HTERT RPE-1 (cell line): ENCODE data around the gene FKRP.

Source experiments
- in situ Hi-C: fragments of 300-500 bp; cut with MboI; formaldehyde crosslinking; loops from 4 replicates; pipeline ENCODE4 v1.14.3; 2020; ENCODE audit warnings: low sequenced_read_pairs

Gene FKRP

DNA sequence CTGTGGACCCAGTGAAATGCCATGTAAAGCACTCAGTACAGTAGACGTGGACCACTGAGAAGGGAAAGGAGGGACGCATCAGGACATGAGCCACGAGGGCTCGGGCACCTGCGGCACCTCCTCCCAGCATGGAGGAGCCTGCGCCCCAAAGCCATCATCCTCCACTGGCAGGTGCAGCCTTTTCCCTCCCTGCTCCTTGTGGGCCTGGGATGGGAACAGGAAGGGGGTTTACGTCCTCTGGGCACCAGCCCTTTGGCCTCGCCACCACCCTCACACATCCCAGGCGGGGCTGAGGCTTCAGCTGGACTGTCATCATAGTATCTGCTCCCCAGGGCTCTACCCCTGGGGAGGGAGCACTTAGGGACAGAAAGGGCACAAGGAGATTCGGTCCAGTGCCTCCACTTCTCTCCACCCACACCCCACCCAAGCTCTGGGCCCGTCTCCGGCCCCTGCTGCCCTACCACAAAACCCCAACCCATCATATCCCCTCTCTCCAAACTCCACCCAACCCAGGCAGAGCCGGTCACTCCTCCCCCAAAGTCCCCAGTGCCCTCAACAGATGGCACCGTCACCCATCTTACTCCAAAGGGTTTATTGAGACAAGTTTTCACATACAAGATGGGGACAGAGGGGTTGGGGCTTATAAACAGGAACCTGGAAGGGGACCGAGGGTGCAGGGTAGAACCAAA is 26.8 kb upstream of the FKRP start:
- in situ Hi-C loops, result no loop called here

DNA sequence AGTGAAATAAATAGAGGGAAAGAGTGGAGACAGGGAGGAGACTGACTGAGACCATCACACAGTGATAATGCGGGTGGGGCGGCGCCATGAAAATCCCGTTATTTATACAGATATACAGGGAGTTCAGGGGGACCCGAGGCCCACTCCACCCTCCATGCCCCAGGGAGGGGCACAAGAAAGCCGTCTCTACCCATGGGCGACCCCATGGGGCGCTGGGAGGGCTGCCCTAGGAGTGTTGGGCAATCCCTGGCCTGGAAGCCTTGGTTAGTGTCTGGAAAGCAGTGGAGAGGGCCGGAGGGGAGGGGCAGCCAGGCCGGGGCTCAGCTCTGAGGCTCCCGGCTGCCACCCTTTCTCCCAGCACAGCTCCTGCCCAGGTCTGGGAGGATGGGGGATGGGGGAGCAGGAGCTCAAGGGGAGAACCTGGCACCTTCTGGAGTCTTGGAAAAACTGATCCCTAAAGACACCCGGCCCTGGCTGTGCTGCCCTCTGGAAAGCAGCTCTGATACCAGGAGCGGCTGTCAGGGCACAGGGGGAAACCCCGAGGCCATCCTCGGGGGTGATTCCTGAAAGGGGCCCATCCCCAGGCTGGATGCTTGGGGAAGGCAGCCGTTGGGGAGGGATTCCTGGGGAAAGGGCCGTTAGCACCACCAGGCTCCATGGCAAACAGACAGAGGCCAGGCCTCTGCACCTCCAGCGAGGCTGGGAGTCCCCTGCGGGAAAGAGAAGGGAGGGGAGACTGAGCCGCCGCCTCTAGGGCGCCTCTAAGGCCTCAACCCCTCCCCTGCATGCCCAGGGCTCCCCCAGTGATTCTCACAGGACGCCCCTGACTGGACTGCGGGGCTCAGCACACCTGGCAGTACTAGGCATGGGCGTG is 26.0 kb upstream of the FKRP start:
- in situ Hi-C loops, result no loop called here

DNA sequence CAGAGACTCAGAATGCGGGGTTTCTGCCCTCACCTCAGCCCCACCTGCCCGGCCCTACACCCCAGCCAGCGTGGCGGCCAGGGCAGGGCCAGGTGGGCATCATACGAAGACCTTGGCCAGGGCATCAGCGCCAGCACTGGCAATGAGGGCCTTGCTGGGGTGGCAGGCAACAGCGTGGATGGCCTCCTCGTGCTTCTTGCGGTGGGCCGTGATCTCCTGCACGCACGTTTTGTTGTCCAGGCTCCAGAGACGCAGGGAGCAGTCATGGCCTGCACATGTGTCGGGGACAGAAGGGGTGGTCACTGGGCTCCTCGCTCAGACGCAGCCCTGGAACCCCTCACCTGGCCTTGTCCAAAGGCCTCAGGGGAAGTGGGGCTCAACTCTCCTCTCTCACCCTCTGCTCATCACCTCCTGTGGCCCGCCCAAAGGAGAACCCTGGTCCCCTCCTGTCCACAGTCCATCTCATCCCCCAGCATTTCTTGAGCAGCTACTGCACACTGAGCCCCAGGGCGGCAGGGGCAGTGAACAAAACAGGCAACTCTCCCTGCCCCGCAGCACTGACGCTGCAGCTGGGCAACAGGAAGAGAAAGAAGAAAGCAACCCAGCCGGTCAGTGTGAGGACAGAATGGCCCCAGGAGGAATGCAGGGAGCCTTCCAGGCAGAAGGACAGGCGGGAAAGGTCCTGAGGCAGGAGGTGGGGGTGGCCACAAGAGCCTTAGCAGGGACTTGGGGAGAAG is 25.2 kb upstream of the FKRP start:
- in situ Hi-C loops, result no loop called here

DNA sequence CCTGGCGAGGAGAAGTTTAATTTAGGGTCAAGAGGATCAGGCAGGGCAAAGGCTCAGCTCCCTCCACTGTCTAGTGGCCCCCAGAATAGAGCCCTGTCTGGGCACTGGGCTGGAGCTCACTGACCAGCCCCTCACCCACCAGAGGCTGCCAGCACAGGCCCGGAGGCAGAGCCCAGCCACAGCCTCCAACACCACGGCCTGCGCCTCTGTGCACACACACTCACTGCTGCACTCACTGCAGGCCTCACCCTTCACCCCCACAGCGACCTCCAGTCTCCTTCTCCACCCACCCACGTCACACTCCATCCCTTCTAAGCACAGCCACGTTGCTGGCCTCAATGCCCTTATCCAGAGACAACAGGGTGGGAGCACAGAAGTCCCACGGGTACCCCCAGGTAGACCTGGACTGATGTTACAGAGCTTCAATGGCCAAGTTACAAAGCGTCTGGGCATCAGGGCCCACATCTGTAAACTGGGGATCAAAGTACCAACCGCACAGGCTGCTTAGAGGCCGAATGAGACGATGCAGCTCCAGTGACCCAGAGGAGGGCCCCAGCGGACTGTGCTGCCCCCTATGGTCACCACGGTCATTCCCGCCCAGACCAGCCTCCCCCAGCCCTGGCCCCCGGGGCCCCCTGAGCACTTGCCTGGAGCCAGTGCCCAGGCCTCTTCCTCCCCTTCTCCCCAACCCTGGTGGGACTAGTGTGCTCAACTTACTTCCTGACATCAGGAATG is 24.4 kb upstream of the FKRP start:
- in situ Hi-C loops, result no loop called here

DNA sequence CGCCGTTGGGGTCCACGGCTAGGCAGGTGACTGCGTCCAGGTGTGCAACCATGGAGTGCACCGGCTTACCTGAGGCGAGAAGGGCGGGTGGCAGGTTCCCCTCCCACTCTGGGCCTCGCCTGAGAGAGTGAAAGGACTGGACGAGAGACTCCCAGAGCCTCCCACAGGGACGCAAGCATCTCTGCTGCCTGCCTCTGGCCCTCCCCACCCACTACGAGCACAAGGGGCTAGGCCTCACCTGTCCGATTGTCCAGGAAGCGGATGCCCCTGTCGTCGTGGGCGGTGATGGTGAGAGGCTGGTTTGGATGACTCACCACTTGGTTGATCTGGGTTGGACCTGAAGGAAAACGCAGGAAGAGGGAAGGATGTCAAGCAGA is 23.9 kb upstream of the FKRP start:
- in situ Hi-C loops, result no loop called here

DNA sequence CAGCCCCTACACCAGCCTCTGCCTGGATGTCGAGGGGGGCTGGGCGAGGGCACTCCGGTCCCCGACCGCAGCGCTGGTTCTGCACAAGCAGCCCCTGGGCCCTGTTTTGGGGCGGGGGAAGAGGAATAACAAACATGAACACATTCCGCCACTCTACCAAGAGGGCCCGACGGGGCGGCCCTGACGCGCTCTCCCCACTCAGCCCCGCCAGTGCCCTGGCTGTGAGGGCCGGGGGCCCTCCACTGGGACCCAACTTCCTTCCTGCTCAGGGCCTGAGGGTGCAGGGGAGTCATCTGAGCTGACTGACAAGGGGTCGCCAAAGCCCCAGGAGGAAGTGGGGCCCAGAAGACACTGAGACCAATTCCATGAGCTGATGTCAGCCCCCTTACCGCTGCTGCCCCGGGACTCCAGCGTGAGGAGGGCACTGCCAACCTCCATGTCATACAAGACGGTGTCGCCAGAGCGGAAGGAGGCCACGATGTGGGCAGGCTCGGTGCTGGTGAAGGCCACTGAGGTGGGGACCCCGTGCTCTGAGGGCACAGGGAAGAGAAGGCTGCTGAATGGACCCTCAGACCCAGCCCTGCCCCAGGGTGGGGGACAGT is 23.3 kb upstream of the FKRP start:
- in situ Hi-C loops, result no loop called here

DNA sequence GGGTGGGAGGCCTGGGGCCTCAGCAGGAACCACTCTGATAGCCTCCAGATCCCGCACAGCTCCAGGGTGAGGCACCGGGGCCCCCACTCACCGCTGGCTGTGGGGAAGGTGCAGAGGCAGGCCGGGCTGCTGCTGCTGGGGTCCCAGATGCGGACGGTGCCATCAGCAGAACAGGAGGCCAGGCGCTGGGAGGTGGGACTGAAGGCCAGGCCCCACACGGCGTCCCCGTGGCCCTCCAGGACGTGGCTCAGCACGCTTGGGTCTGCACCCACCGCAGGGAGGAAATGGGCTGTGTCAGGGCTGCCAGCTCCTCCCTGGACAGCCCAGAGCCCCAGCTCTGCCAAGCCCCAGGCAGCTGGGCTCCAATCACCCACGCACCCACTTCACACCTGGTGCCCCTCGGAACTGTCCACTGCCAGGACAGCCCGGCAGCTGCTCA is 22.8 kb upstream of the FKRP start:
- in situ Hi-C loops, result no loop called here

DNA sequence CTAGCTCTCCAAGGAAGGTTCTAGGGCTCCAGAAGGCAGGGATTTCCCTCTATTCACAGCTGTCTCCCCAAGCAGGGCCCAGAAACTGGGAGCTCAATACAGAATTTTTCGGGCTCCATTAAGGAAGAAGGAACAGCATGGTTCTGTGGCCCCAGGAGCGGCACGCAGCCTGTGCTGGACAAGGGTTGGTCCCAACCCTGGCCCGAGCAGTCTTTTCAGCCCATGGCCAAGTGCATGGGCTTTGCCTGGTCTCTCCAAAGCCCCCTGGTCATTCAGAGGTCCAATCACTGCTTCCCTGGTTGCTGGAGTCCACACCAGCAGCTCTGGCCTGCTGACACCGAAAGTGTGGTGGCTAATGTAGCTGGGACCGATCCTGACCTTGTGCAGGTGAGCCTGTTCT is 22.4 kb upstream of the FKRP start:
- in situ Hi-C loops, result no loop called here

DNA sequence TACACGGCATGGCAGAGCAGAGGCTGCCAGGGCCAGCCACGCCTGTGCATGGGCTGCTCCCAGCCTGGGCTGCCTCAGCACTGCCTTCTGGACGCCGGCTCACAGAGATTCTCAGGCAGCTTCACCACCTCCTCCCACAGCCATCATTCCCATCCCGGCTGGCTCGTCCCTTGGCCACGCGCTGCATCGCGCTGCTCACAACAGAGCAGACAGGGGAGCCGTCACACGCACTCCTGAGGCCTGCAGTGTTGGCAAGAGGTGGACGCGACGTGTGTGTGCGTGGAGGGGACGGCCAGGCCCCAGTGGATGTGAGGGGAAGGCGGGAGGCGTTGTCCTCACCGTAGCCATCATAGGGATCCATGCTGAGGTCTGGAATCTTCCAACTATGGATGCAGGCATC is 21.4 kb upstream of the FKRP start:
- in situ Hi-C loops, result no loop called here

DNA sequence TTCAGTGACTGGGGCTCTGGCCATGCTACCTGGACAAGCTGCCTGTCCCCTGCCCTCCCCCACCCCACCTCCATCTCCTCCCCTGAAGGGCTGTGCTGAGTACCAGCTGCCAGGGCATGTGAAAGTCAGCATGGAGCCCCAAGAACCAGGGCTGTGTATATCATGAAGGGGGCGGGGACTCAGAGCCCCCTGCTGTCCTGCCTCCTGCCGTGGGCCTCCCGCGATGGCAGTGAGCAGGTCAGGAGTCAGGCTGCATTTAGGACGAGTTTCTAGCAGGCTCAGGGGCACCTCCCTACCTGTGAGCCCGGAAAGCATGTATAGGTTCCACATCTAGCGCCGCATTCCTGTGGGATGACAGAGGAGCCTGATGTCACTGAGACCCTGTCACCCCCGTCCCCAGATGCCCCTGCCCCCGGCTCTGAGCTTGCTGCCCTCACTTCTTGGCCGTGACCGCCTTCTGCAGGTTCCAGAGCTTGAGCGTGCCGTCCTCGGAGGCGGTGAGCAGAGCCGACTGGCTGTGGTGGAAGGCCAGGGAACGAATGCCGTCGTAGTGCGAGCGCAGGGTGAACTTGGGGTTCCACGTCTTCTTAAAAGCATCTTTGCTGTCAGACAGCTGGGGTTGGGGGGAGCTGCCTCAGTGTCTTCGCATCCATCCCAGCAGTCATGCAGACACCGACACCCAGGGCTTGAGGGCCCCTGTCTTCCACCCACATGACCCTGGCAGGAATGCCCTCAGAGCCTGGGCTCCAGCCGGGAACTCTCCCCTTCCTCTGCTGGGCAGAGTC is 20.6 kb upstream of the FKRP start:
- in situ Hi-C loops, result no loop called here

DNA sequence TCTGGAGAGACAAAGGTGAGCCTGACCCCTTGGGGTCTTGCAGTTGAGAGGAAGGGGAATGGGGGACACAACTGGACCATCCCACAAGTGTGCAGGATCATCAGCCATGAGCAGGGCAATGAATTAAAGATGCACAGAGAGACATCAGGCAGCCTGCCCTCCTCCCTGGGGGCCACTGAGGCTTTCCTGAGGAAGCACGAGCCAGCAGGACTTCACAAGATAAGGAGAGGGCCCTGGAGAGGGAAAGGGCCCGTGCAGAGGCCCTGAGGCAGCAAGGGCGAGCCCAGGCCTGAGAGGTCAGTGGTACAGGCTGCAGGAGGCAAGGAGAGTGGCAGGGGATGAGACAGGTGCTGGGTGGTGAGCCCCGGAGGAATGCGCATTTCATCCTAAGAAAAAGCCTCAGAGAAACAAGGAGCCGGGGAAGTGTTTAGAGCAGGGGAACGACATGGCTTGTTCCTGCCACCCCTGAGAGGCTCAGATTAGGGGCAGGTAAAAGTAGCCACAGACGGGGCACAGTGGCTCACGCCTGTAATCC is 19.9 kb upstream of the FKRP start:
- in situ Hi-C loops, result no loop called here

DNA sequence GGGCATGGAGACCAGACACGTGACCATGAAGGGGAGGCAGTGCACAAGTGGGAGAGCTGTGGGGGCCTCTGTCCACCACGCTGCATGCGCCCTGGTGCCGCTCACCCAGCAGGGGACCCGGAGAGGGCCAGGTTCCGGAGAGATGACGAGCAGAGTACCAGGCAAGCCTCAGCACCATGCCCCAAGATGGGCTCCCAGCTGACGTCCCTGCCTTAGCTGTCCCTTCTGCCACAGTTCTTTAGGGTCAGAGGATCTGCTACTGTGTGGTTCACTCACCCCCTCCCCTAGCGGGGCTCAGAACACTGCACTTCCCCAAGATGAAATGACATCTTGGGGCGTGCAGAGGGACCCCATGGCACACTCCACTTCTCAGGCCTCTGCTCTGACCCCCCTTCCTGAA is 19.3 kb upstream of the FKRP start:
- in situ Hi-C loops, result no loop called here

DNA sequence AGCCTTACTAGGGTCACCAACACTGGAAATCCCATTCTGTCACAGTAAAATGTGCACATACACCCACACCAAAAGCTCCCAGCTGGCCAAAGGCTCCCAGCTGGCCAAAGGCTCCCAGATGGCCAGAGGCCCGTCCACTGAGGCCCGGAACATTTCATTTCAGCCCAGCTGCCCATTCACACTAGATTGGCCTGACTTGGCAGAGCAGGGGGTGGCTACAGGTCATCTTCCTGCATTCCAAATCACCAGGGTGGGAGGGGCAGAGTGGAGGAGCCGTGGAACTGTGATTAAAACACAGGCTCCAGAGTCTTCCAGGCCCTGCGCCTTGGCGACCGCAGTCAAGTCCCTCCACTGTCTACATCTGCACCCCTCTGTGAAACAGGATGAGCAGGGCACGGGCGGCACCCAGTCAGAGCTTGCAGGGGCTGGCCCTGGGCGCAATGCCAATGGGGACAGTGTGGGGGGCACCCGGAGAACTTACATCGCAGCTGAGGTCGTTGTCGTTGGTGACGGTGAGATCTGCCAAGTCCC is 18.8 kb upstream of the FKRP start:
- in situ Hi-C loops, result no loop called here

DNA sequence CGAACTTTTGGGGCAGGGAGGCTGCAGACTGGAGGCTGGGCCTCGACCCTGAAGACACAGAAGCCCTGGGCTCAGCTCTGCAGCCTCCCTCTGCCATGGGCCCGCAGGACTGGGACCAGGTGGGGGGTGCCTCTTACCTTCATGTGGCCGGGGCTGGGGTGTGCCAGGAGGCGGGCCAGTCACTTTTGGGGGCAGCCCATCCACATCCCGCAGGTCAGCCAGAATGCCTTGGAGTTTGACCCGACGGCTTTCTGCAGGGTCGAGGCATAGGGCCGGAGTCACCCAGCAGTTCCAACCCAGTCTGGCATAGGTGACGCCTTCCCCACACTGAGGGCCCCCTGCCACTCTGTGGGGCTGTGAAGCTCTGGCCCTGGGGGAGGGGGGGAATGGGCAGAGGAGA is 18.1 kb upstream of the FKRP start:
- in situ Hi-C loops, result no loop called here

DNA sequence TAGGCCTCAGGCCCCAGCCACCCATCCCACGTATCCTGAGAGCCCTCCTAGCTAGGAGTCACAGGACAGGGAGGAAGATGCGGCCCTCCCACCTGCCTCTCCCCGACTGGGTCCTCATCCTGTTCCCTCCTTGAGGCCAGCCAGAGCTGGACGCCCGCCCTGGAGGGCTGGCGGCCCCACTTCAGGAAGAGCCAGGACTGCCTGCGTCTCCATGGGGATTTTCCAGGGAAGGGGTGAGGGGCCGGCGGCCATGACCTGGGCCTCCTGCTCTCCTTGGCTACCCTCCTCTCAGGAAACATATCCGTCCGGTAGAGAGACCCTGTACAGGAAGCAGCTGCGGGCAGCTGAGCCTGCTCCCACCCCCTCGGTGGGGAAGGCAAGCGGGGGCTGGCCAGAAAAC is 17.6 kb upstream of the FKRP start:
- in situ Hi-C loops, result no loop called here

DNA sequence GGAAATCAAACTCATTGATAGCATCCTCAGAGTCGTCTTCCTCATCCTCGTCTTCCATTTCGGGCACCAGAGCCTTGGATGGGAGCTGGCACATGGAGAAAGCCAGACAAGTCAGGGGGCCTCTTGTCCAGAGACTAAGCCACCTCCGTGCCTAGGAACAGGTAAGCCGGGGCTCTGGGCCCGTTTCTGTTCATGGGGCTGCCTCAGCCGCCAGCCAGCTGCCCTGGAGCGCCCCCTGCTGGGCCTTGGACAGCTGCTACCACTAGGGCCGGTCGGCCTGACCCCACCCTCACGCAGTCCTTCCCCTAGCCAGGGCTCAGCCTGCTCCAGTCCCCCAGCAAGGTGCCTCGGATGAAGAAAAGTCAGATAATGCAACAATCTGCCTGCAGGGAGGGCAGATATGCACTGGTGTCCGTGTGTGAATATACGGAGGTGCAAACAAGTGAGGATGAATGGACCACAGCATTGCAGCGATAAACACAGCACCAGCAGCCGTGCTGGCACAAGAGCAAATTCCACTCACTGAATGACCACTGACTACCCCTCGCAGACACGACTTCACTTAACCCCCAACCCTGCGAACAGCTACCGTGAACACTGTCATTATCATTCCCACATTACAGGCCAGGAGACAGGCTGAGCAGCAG is 17.0 kb upstream of the FKRP start:
- in situ Hi-C loops, result no loop called here

DNA sequence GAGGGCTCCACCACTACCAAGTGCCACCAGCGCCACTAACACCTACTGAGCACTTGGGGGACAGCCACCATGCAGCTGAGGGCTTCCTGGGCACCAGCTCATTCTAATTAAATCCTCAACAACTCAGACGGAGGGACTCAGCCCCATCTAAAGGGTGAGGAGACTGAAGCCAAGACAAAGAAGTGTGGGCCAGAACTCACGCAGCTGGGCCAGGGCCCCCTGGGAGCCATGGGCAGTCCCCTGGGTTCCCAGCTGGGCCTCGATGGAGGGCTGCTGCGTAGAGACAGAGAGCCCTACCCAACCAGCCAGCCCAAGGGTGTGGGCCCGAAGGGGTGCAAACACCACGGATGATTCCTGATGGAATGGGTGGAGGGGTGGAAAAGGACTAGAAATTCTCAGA is 16.2 kb upstream of the FKRP start:
- in situ Hi-C loops, result no loop called here

DNA sequence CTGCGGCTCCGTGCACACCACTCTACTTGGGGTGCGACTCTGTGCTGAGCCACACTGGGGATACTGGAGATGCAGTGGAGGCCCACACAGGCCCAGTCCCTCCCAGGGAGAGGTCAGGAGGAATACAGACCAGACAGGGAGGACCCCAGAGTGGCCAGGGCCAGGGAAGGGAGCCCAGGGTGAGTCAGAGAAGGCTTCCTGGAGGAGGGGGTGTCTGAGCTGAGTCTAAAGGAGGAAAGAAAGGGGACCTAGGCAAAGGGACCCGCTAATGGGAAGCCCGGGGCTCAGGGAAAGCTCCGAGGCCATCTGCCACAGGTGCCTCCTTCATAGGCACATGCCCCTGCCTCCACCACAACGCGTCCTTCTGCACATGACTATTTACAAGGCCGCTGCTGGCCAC is 15.7 kb upstream of the FKRP start:
- in situ Hi-C loops, result no loop called here

DNA sequence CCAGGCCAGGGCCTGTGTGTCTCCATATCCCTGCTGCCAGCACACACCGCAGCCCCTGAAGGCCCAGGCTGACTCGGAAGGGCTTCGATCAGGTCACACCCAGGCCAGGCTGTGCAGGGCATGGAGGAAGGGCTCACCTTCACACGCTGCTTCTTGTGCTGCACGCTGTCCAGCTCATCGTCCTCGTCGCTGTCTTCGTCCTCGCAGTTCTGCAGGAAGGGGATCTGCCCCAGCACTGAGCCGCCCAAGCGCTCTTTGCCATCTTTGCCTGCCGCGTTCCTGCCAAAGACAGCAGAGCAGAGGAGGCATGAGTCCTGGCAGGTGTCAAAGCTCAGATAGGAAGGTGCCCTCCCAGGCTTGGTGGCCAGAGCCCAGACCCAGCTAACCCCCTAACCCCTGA is 15.3 kb upstream of the FKRP start:
- in situ Hi-C loops, result no loop called here
